ENCODE data around the gene LAYN.

The LAYN gene

GRCh38 chr11:111598559-111598958 is 58.0 kb downstream of the LAYN start:
- no peak for DNase-seq

GRCh38 chr11:111601636-111601978 is 61.1 kb downstream of the LAYN start:
- DNase-seq, result no peak

- peak; percentile 82 to 93 (median 88) for DNase-seq
These were observed 61.7 kb downstream of the LAYN start, which contains the start of gene SIK2 for GRCh38 chr11:111601979-111602864. TSS of gene SIK2 (plus strand) at chr11:111602449. CDS start at chr11:111602564, 115 bp downstream.

GRCh38 chr11:111602865-111603610 is 62.5 kb downstream of the LAYN start:
- peak; percentile 6 to 21 (median 15) for DNase-seq

GRCh38 chr11:111603611-111604130 is 63.2 kb downstream of the LAYN start:
- no peak for DNase-seq

- peak in 1 of 5 donors; percentile 58 for DNase-seq
These were observed 64.0 kb downstream of the LAYN start for GRCh38 chr11:111604392-111605009.

GRCh38 chr11:111605681-111606080 is 65.2 kb downstream of the LAYN start:
- no peak for DNase-seq

GRCh38 chr11:111606986-111607385 is 66.5 kb downstream of the LAYN start:
- DNase-seq, result no peak

GRCh38 chr11:111607751-111608150 is 67.2 kb downstream of the LAYN start:
- no peak for DNase-seq

Measured in T-helper 1 cell (primary cell).